ENCODE measurements around the gene NRAP.

NRAP gene

GRCh38 chr10:113555751-113556150 is 108.1 kb downstream of the NRAP start:
- no peak for DNase-seq

DNA sequence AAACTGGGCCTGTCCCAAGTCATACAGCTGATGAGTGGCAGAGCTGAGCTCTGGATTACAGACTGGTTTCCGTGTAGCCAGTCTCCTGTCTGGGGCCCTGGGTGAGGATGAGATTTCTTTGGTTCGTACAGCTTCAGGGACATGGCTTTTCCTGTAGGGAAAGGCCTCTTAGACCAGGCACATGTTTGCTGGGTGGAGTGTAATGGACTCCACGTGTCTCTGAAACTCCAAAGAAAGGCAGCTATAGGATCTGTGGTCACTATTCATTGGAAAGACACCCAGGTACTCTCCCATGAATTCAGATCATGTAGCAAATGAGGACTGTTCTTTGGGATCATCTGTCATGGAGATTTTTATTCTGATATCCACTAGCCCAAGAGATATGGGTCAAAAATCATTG is 108.6 kb downstream of the NRAP start:
- no peak for DNase-seq

GRCh38 chr10:113554214-113554613 is 109.6 kb downstream of the NRAP start:
- no peak for DNase-seq

DNA sequence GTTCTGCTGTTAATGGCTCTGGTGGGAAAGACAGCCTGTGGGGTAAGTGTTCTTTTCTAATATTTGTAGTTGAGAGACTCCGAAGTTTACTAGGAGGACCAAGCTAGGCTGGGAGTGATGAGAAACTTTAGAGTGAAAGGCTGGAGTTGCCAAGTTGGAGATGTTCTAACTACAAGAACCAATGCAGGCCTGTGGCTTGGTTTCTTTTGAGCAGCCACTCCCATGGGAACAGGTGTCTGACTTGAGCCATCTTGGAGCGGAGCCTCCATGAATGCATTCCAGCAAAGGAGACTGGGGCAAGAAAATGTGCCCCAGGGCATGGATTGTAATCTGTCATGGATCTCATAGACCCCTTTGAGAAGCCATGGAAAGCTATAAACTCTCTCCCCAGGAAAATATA is 110.7 kb downstream of the NRAP start:
- DNase-seq: no peak

DNA sequence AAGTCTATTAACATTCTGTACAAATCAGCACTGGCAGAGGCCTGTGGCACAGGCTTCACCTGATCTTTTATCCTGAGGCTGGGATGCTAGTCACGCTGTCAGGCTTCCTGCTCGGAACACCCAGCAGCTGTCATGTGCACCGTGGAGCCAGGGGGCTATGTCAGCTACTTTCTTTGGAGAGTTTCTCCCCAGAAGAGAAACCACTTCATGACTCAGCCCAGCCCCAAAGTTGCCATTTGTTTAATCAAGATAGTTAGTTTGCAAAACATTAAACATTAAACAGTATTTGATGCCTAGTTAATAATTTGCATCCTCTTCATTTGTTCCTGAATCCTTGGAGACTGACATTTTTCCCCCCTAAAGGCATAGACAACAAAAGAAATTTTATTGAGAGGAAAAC is 111.1 kb downstream of the NRAP start, which contains the start of gene HABP2:
HABP2 (plus strand) TSS at position 353 of the 400 bp plus-strand sequence. CDS start 69 bp downstream, outside the sequence.
- DNase-seq: no peak

GRCh38 chr10:113552014-113552413 is 111.8 kb downstream of the NRAP start:
- DNase-seq: no peak

DNA sequence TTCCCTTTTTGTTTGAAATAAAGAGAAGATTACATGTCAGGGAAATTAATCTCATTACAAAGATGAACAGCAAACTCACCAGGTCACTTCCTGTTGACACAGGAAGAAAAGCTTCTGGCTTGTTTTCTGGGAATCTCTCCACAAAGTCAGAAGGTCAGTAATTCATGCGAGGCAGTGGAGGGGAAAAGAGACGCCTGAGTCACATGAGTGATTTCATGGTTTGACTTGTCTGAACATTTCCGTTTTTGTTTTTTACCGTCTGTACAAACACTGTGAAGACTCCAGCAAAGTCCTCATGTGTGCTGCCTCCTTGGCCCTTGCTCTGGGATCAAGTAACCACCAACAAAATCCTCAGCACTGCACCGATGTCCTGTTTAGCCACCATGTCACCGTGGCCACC is 113.5 kb downstream of the NRAP start:
- DNase-seq: no peak

DNA sequence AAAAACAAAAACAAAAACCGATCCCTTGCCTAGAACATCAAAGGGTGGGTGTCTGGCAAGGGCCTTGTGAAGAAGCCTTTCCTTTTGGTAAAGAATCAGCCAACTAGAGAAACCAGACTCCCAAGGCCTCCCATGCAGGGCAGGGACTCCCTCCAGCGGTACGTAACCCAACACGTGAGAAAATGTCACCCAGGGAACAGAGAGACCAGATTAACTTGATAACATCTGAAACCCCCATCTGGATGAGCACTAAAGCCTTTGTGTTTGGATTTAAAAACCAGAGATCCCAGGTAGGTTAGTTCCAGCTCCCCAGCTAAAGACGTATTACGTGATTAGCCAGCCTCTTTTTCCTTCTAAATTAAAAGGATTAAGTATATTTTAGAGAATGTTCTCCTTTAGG is 114.0 kb downstream of the NRAP start:
- no peak for DNase-seq

- DNase-seq: no peak
Measured at GRCh38 chr10:113547426-113547825, 116.4 kb downstream of the NRAP start.

DNA sequence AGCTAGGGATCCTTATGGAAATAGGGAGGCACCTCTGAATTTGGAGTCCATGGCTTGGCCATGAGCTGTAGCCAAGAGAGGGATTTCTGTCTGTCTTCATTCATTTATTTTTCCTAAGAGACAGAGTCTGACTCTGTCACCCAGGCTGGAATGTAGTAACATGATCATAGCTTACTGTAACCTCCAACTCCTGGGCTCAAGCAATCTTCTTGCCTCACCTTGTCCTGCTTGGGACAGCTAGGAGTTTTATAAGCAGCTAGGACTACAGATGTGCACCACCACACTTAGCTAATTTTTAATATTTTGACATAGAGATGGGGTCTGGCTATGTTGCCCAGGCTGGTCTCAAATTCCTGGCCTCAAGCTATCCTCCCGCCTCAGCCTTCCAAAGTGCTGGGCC is 119.4 kb downstream of the NRAP start:
- DNase-seq: no peak

- DNase-seq: no peak
Measured at GRCh38 chr10:113543107-113543955, 120.5 kb downstream of the NRAP start.

DNA sequence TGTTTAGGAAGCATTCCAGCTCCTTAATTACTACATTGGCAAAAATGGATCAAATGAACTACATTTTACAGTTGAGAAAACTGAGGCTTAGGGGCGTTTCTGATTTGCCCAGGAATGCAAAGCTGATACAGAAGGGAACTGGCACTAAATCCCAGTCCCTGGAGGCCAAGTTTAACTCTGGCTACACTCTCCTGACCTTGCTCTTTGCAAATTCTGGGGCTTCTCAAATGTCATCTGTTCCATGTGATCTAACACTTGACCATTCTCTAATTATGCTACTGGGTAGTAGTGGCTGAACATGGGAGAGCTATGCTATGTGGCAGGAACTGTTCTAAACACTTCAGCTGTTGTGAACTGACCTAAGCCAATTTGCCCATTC is 122.3 kb downstream of the NRAP start:
- DNase-seq: no peak

- DNase-seq: no peak
Measured at GRCh38 chr10:113540845-113541548, 122.8 kb downstream of the NRAP start.

- DNase-seq: no peak
Measured at GRCh38 chr10:113539789-113540188, 124.1 kb downstream of the NRAP start.

Measured in NCI-H446 (cell line).